Prostate gland (tissue), 2 donors: ENCODE measurements around the gene ASIC2. TPM values are rescaled to one million over a fixed set of nuclear protein-coding genes. Genes with fewer than 3 reads are reported as not detected.

Experiments
- DNase-seq: peaks from one replicate; pipeline ENCODE4 v3.0.0-alpha.2; 2019; ENCODE audit warnings: low spot score
- H3K27ac ChIP-seq, 2 donors: fragments of 200-600 bp; sonication (generic); 2 replicates each; pipeline ENCODE4 v1.5.1; 2017 to 2019
- H3K27me3 ChIP-seq: fragments of 200-600 bp; sonication (generic); replicated peaks from 2 replicates; pipeline ENCODE4 v1.5.1; 2019; ENCODE audit not compliant: insufficient read depth
- H3K36me3 ChIP-seq, 2 donors: fragments of 200-600 bp; sonication (generic); 1 replicate in 1 of 2; 2 replicates in 1 of 2; pipeline versions ENCODE4 v1.5.1 to v1.8.1; 2017 to 2019
- H3K4me1 ChIP-seq: fragments of 200-600 bp; sonication (generic); replicated peaks from 2 replicates; pipeline ENCODE4 v1.5.1; 2019
- H3K4me3 ChIP-seq, 2 donors: fragments of 200-600 bp; sonication (generic); 2 replicates each; pipeline ENCODE4 v1.5.1; 2017 to 2019
- H3K9me3 ChIP-seq: fragments of 200-600 bp; sonication (generic); 2 replicates; pipeline ENCODE4 v1.5.1; 2017
- POLR2A ChIP-seq: fragments of 450-650 bp; IDR thresholded peaks from one replicate; pipeline ENCODE4 v1.6.1; 2016; ENCODE audit warnings: antibody characterized with exemption, mild to moderate bottlenecking
- POLR2AphosphoS5 ChIP-seq: sonication (generic); formaldehyde crosslinking; IDR thresholded peaks from one replicate; pipeline ENCODE4 v1.6.1; 2017; ENCODE audit warnings: antibody characterized with exemption
- WGBS: methylation state at CpG from one replicate; pipeline ENCODE4 v1.1.5; 2018; 5-methylcytosine and 5-hydroxymethylcytosine counted together
- intact Hi-C: fragments of 100-400 bp; cut with DNase I; formaldehyde crosslinking; loops from one replicate; pipeline ENCODE4 v1.14.2; 2022
- total RNA-seq, 2 donors: library from RNA; depleted of rRNA; stranded (reverse); fragments of >200 nt; gene quantifications; one replicate each; pipeline ENCODE4 v1.1.0, GENCODE V29; 2016
- TF ChIP-seq, protein P1 (sequence below), 4 experiments: fragments of 200-600 bp in 2 of 4; fragments of 450-650 bp in 2 of 4; sonication (generic) in 2 of 4; IDR thresholded peaks; 1 replicate in 3 of 4; 2 replicates in 1 of 4; pipeline ENCODE4 v1.5.1; 2016 to 2019; ENCODE audit warnings: antibody characterized with exemption in 4 of 4, mild to moderate bottlenecking in 2 of 4, moderate library complexity in 2 of 4

Gene ASIC2
- total RNA-seq, 2 donors from 2014 or later: 3.2 TPM; not detected in 1

GRCh38 chr17:33263396-33263795, 29.7 kb downstream of the ASIC2 start:
- Histone ChIP-seq H3K9me3 (no peaks in the 10 kb centered on the region), H3K4me1 (no peaks in the 10 kb centered on the region), H3K36me3 (no peaks in the 10 kb centered on the region), H3K27ac (no peak overlapping the region), H3K27me3 (peaks cover 2% of the 10 kb centered on the region), H3K4me3 (no peak overlapping the region)
- 66% methylated on average over 4 of the region's 4 CpGs for WGBS
- no peak for DNase-seq
- intact Hi-C loops: loop anchor here (10.0 kb wide), 1 partner anchor 61 kb away; no protein-coding TSS in a partner anchor
- no peak for TF ChIP-seq POLR2AphosphoS5
- TF ChIP-seq, protein P1, sequence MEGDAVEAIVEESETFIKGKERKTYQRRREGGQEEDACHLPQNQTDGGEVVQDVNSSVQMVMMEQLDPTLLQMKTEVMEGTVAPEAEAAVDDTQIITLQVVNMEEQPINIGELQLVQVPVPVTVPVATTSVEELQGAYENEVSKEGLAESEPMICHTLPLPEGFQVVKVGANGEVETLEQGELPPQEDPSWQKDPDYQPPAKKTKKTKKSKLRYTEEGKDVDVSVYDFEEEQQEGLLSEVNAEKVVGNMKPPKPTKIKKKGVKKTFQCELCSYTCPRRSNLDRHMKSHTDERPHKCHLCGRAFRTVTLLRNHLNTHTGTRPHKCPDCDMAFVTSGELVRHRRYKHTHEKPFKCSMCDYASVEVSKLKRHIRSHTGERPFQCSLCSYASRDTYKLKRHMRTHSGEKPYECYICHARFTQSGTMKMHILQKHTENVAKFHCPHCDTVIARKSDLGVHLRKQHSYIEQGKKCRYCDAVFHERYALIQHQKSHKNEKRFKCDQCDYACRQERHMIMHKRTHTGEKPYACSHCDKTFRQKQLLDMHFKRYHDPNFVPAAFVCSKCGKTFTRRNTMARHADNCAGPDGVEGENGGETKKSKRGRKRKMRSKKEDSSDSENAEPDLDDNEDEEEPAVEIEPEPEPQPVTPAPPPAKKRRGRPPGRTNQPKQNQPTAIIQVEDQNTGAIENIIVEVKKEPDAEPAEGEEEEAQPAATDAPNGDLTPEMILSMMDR (IDR thresholded peaks at IDR 0.05): no peak
- TF ChIP-seq POLR2A: no peak

DNA sequence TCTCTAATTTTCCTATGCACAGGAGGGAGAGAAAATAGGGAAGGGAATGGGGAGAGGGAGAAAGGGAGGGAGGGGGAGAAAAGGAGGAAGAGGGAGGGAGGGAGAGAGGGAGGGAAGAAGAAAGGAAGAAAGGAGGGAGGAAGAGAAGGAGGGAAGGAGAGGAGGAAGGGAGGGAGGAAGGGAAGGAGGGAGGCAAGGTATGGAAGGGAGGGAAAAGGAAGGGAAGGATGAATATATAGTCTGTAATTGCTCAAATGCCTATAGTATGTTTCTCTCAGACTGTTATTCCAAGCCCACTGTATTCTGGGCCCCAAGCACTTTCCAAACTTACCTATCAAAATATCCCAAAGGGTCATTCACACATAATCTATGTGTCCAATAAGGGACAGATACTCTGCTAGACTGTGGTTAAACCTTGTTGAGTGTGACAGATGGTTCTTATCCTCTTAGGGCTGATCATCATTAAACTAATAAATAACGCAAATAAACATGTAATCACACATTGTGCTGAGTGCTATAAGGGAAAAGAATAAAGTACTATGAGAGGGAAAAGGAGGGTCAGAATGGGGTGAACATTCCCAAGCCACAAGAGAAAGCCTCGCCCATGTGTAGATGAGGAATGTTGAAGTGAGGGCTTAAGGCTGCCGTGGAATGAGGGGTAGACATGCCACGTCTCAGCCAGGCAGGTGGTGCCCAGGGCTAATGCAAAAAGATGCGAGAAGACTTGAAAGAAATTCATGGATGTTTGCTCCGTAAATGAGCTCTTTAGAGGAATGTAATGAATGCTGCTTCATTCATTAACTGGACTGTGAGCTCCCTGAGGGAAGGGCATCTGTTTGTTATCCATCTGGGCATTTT, 30.6 kb downstream of the ASIC2 start:
- no peaks in the 10 kb centered on the region for H3K4me1 ChIP-seq
- TF ChIP-seq, protein P1 (IDR thresholded peaks at IDR 0.05): no peak
- TF ChIP-seq POLR2A: no peak
- no peak for TF ChIP-seq POLR2AphosphoS5
- intact Hi-C loops: loop anchor here (10.0 kb wide), 1 partner anchor 62 kb away; no protein-coding TSS in a partner anchor
- H3K27me3 ChIP-seq: peaks cover 2% of the 10 kb centered on the region
- no peaks in the 10 kb centered on the region for H3K9me3 ChIP-seq
- 59% methylated on average over 6 of the region's 6 CpGs for WGBS
- DNase-seq: no peak
- no peak overlapping the region for H3K4me3 ChIP-seq
- H3K27ac ChIP-seq: no peak overlapping the region
- H3K36me3 ChIP-seq: no peaks in the 10 kb centered on the region

DNA sequence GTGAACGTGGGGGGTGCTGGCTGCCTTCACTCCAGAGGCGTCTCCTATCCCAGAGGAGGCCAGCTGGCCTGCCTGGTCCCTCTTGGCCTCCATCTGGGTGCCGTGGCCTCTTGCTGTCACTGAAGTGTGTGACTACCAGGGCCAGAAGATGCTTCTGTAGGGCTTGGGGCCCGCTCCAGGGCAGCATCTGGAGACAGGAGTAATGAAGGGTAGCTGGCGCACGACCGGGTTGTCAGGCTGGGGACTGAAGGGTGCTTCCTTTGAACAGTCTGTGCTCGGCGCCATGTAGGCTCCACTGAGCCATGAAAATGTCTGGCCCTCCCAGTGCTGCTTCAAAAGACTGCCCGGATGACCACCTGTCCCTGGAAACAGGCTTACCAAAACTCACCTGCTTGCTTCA, 31.3 kb downstream of the ASIC2 start:
- H3K27ac ChIP-seq: no peak overlapping the region
- H3K9me3 ChIP-seq: no peaks in the 10 kb centered on the region
- no peaks in the 10 kb centered on the region for H3K4me1 ChIP-seq
- peaks cover 2% of the 10 kb centered on the region for H3K27me3 ChIP-seq
- H3K4me3 ChIP-seq: no peak overlapping the region
- H3K36me3 ChIP-seq: no peaks in the 10 kb centered on the region
- TF ChIP-seq POLR2A: no peak
- no peak for TF ChIP-seq POLR2AphosphoS5
- TF ChIP-seq, protein P1 (IDR thresholded peaks at IDR 0.05): no peak
- WGBS: 56% methylated on average over 10 of the region's 10 CpGs
- DNase-seq: no peak
- intact Hi-C loops: loop anchor here (10.0 kb wide), 1 partner anchor 63 kb away; no protein-coding TSS in a partner anchor

DNA sequence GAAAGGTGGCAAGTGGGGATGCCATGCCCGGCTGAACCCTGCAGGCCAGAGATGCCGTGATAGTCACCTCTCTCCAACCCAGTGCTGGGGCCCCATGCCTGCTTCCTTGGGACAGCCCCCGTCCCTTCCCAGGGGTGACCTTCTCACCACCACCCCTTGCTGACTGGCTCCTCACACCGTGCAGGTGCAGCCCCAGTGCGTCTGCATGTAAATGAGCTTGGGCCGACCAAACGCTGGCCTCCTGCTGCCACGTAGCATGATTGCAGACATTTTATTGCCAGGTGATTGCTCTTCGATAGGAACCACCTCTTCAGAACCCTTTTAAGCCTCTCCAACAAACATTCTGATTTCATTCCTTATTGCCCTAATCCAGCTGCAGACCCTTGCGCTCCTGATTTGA, 32.5 kb downstream of the ASIC2 start:
- Histone ChIP-seq H3K27me3 (peaks cover 2% of the 10 kb centered on the region), H3K4me1 (no peaks in the 10 kb centered on the region), H3K4me3 (no peak overlapping the region), H3K27ac (no peak overlapping the region), H3K36me3 (no peaks in the 10 kb centered on the region), H3K9me3 (no peaks in the 10 kb centered on the region)
- DNase-seq: no peak
- intact Hi-C loops: loop anchor here (10.0 kb wide), 1 partner anchor 64 kb away; no protein-coding TSS in a partner anchor
- TF ChIP-seq, protein P1 (IDR thresholded peaks at IDR 0.05): no peak
- TF ChIP-seq POLR2AphosphoS5 (no peak), POLR2A (no peak)
- WGBS: 31% methylated on average over 10 of the region's 10 CpGs
